GM21529 (cell line): ENCODE measurements around the gene AIDA.
A peak's percentile ranks its signal among the peaks of the same experiment; 100 is the strongest.
"Not testable (repeated sequence)": the region's sequence is repeated elsewhere in the genome, so short reads cannot be mapped to it uniquely, and the experiment has no call there.

Experiments used
- ATAC-seq: cut with Tn5 transposase; IDR thresholded peaks from one replicate; pipeline ENCODE4 v1.9.1; 2021; ENCODE audit not compliant: unreplicated experiment

Gene AIDA, protein sequence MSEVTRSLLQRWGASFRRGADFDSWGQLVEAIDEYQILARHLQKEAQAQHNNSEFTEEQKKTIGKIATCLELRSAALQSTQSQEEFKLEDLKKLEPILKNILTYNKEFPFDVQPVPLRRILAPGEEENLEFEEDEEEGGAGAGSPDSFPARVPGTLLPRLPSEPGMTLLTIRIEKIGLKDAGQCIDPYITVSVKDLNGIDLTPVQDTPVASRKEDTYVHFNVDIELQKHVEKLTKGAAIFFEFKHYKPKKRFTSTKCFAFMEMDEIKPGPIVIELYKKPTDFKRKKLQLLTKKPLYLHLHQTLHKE

DNA sequence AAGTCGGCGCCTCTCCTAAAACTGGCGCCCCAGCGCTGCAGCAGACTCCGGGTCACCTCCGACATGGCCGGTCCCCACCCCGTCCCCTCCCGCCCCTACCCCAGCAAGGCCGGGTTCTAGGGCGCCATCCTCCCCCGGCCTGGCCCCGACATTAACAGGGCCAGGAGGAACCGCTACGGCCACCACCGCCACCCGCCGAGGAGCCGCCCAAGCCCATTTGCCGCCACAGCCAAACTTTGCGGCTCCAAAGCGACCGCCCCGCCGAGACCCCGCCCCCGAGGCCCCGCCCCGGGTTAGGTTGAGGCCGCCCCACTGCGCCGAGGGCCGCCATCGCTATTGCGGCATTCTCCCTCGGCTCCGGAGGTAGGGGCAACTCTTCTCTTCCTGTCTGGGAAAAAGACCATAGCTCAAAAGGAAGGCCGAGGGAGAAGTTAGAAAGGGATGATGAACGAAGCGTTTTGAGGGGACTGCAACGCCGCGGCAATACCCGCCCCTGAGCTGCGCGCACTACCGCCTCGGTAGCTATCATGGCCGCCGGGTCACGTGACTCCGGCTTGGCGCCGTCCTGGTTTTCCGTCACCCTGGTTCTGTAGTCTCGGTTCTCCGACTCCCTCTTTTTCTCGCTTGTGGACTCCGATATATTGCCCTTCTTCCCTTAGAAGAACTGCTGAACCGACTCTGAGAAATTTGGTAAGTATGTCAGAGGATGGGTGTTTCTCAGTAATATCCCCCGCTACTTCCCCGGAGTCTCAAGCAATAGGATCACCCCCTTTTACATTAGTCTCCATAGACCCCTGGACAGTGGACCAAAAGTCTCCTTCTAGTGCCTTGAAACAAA is at the start of gene AIDA, which contains the start of gene BROX:
TSS of gene AIDA (minus strand) at position 239 of the 838 bp plus-strand sequence. CDS start at position 65, 174 bp downstream.
TSS of gene BROX (plus strand) at position 312 of the 838 bp plus-strand sequence. CDS start 3,136 bp downstream, outside the sequence.
- peak; percentile 82 for ATAC-seq

DNA sequence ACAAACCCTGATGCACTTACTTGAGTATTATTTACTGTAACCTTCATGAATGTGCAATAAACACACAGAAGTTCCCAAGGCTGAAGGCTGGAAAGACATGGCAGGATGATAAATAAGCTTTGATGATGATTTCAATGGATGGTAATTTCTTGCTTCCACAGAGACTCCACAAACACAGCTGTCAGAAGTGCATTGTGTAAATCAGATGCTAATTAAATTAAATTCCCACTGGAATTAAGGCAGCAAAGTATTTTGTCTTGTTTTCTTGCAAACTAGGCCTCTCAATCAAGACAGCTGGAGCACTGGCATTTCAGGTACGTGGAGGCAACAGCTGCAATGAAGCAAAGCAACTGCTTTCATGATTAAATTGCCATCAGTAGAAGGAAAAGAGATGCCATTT is 48.8 kb upstream of the AIDA start:
- ATAC-seq, result no peak

DNA sequence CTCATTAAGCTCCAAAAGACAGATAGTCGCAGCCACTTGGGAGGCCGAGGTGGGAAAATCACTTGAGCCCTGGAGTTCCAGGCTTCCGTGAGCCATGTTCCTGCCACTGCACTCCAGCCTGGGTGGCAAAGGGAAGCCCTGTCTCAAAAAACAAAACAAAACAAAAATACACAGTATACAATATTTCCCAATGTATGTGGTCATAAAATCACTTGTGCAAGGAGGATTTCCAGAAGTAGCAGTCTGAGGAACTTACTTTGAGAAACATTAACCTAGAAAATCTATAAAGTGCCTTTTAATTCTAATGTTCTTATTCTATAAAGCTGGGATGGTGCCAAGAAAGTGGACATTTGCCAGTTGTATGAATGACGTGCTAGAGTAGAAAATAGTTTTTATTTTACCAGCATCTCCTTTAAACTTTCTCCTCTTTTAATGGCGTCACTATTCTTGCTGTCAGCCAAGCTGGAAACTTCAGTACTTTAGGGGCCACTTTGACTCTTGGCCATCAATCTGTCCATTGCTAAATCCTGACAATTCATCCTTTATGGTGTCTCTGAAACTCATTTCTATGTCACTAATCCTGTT is 47.3 kb upstream of the AIDA start:
- no peak for ATAC-seq

DNA sequence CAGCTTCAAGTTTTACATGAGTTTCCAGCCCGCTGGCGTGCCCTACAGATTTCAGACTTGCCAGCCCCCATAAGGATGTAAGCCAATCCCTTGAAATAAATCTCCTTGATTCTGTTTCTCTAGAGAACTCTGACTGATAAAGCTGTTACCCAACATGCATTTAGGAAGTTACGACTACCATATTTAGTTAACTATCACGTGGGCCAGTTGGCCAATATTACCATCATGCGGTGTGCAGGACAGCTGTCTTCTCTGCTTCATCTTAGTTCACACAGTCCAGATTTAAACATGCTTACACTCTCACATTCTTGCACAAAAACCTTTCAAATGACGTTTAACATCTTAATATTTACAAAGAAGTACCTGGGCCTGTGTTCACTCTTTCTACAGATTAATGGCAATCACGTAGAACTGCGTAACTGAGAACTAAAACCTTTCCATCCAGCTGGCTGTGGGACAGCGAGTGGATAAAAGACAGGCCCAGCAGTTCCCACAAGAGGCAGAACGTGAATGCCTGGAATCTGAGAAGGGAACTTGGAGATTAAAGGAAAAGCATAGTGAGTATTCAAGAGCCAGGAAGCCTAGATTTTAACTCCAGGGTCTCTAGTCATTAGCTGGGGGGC is 45.5 kb upstream of the AIDA start:
- ATAC-seq, result no peak

DNA sequence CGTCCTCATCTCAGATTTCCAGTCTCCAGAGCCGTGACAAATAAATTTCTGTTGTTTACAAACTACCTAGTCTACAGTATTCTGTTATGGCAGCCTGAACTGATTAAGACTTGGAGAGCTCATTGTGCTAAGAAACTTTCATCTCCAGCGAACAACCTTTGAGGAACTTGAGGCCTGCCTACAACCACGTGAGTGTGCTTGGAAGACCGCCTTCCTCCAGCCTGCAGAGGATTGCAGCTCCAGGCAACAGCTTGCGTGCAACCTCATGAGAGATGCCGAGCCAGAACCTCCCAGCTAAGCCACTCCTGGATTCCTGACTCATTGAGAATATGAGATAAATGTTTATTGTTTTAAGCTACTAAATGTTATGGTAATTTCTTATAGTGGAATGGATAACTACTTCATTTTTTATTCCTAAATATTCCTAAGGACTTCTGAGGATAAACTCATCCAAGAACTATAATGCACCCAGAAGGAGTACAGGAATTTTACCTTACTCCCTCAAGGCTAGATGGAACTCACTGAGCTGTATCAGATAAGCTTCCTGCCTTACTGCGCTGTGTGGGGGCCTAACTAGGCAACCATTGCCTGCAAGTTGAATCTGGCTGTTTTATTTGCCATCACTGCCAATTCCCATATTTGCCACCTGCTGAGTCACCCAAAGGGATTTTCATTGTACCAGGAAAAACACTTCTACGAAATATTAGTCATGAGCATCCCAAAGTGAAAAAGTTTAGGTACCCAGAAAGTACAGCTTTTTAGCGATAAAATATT is 42.3 kb upstream of the AIDA start:
- ATAC-seq, result no peak

DNA sequence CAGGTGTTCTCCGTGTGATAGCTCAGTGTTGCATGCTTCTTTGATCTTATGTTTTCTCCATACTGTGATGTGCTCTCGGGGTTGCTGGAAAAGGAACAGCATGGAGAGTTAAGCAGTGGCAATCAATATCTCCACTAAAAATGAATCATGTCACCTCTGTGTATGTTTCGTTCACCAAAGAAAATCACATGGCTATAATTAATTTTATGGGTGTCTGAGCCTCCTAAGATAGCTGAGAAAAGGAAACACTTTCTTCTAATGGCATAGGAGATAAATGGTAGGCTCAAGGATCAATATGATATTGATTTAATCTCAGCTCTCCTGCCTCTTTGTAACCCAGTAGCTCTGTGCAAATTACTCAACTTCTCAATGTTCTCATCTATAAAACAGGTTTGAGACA is 39.0 kb upstream of the AIDA start:
- ATAC-seq, result no peak

DNA sequence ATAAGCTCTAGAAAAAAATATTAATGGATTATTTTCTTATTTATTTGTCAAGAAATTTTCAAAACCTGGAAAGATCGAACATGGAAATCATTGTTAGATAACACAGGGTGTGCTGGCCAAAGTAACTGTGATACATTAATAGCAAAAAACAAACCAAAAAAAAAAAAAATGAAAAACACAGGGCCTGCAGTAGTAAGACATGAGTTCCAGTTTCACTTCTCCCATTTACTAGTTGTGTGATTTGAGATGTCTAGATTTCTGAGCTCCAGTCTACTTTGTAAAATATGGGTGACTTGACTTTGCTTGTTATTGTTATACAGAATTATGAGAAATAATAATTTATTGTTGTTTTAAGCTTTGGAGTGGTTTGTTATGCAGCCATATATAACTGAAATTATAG is 38.4 kb upstream of the AIDA start:
- peak; percentile 94 for ATAC-seq

DNA sequence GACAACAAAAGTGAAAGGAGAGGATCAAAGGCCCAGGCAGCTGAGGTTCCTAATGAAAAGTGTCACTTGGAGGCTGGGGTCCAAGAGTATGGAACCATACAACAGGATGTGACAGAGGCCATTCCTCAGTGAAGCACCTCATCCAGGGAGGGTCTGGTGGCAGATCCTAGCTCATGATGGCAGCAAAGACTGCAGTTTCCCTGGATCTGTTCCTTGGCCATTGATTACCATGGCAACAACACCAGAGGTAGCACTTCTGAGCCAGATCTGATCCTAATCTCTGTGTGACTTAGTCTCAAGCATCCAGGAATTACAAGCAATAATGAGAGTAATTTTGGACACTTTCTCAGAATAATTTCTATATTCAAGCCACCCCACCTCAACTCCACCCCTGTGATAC is 37.6 kb upstream of the AIDA start:
- ATAC-seq, result no peak

DNA sequence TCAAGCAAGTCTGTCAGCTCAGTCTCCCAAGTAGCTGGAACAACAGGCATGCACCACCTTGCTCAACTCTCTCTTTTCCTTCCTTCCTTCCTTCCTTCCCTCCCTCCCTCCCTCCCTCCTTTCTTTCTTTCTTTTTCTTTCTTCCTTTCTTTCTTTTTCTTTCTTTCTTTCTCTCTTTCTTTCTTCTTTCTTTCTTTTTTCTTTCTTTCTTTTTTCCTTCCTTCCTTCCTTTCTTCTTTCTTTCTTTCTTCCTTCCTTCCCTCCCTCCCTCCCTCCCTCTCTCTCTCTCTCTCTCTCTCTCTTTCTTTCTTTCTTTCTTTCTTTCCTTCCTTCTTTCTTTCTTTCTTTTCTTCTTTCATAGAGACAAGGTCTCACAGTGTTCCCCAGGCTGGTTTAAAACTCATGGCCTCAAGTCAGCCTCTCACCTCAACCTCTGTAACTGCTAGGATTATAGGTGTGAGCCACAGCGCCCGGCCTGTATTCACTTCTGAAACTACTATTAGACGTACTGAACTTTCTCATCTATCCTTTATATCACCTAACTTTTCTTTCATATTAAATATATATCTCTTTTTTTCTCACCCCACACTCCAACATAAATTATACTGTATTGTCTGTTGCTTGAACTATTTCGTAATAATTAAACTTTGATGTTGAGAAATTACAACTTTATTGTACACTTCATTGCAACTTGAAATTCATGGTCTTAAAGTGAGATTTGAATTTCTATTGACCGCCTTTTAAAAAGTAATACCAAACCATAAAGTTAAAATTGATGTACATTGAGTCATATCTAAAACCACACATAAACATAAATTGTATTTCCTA is 29.6 kb upstream of the AIDA start:
- not testable (repeated sequence) for ATAC-seq

DNA sequence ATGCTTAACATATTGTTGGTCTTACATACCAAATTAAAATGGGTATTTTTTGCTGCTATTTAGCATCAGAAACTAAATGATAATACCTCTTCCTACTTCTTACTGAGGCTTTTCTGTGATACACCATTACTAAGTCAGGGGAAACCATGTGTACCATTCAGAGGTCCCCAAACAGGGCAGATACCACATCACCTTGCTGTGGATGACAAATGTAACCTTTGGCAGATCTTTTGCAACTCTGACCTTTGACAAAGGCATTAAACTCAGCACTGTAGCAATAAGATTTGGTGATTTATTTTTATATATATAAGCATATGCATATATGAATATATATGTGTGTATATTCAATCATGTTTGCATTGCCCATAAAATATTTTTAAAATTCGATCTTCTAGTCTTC is 27.6 kb upstream of the AIDA start:
- ATAC-seq, result no peak

DNA sequence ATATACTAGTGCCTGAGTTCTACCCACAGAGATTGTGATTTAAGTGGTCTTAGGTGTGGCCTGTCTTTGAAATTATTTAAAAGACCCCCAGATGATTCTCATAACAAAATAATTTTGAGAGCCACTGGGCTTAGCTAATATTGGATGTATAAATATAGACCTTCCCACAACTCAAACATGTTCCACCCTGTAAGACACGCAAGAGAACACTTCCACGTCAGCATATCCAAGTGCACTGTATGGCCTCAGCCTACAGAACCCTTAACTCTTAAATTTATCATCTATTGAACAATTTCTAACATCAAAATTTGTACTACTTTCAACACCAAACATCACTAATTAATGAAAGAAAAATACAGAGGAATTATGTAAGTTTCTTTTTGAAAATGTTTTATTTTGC is 27.2 kb upstream of the AIDA start:
- no peak for ATAC-seq

DNA sequence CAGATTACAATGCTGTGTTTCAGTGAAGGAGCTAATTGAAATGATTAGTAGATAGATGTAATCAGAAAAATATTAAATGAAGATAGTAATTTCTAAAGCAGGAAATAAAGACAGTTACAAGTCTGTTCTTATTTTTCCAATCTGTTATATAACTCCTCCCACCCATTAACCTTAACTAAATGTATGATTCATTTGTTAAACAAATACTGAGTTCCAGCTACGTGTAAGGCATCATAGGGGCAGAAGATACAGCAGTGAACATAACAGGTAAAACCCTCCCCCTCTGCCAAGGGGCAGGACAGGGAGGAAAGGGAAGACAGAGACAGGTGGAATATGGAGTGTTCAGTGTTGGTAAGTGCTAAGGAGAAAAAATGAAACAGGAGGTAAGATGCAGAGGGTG is 24.7 kb upstream of the AIDA start, which contains the start of gene FAM177B:
TSS of gene FAM177B (plus strand) at position 231 of the 400 bp plus-strand sequence. CDS start 9,344 bp downstream, outside the sequence.
- ATAC-seq, result no peak

DNA sequence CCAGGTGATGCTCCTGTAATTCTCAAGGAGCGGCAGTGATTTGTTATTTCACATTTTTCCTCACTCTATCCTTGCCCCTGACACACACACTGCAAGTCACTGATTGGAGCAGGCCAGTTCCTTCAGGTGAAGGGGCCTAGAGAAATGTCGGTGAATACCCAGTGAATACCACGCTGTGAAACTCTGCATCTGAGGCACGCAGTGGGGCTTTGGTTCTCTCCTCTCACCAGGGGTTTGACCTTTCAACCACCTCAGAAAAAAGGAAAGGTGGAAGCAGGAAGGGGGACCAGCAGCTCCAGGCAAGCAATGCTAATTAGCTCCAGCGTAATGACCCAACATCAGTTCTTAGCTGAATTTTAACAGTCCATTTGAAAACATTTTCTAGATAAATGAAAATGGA is 24.2 kb upstream of the AIDA start:
- no peak for ATAC-seq

DNA sequence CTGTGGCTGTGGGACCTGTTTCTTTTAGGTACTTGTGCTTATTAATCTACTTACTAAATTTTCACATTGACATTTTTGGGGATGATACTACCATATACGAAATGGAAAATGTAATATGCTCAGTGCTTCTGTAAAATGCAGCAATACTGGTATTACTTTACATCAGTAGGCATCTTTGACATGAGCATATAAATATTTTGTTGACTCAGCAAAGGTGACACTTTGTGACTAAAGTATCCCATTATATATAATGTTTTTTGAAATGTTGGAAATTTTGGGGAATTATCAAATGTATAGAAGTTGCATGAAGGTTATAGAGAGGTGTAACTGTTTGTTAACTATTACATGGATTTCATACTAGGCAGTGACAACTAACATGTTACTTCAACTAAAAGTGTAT is 22.4 kb upstream of the AIDA start:
- ATAC-seq, result no peak

DNA sequence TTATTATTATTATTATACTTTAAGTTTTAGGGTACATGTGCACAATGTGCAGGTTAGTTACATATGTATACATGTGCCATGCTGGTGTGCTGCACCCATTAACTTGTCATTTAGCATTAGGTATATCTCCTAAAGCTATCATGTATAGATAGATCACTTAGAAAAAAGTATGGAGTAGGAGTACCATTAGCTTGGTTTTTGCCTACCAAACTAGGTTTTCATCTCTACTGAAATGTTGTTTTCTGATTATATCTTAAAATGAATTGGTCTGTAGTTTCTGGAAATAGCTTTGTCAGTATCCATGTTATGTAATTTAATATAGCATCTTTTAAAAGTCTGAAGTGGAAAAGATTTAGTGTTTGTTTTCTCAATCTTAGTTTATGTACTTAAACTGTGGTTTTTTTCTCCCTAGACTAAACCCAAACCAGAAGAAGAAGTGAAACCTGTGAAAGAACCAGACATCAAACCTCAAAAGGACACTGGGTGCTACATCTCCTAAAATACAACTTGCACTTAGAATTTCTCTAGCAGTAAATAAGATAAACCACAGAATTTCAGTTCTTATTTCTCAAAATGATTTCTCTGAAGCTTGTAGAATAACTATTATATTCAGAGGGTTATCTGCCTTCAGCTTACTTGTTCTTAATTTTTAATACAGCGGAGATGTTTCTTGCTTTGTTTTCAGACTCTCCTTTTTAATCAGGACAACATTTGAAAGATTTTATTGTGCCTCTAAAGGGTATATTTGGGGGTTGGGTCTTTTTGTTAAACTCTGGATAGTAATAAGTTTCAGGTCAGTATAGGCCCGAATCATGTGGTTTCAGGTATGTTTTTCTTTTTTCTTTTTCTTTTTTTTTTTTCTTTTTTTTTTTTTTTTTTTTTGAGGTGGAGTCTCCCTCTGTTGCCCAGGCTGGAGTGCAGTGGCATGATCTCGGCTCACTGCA is 20.2 kb upstream of the AIDA start:
- ATAC-seq, result peak; percentile 98

DNA sequence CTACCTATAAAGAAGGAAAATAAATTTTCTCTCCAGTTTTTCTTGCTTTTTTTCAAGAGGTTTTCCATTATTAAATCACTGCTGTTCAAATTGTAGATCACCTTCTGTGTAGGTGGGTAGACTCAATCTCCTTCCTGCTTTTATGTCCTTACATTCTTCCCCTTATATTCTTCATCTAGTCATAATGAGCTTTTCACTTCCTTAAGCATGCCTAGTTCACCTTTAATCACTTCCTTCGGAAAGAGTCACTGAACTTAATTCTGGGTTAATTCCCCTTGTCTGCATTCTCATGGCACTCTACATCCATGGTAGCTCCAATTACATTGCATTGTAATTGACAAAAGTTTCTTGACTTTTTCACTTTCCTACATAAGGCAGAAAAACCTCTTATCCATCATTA is 18.6 kb upstream of the AIDA start:
- ATAC-seq, result no peak

DNA sequence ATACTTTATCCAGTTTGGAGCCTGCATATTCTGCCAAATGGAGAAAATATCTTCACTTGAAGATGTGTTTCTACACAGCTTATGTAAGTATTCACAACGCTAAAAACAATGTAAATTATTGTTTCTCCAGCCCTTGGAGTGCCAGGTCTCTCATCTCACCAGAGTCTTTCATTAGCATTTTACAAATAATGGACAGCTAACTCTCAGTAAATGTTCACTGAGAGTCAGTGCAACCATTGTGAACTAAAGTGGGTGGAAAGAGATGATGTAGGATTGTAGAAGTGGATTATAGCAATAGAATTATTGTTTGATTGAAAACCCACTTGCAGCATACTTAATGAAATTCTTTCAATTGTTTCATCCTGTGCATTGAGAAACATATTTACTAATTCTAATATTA is 16.5 kb upstream of the AIDA start:
- ATAC-seq, result no peak

DNA sequence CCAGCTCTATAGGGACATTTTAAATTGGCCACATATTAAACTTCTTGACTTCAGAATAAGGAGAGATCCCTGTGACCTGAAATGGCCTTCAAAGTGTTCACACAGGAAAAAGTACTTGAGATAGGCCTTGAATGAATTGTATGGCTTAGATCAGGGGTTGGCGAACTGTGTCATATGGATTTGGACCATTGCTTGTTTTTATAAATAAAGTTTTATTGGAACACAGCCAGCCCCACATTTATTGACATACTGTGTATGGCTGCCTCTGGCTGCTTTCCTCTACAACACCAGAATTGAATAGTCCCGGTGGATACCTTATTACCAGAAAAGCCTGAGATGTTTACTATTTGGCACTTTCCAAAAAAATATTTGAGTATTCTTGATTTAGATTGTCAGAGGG is 4.1 kb upstream of the AIDA start:
- ATAC-seq, result no peak
